ENCODE data around the gene NEK10. TPM values are rescaled to one million over a fixed set of nuclear protein-coding genes. Genes with fewer than 3 reads are reported as not detected.

The NEK10 gene
- total and polyA plus RNA-seq, 2 of the 13 experiments (the other 11 are each of a cell fraction or from before 2014, with no cell fraction given): 2.8 to 14.2 TPM

- TF ChIP-seq HIC2 (CRISPR knock-in tag; IDR thresholded peaks at IDR 0.05; ENCODE audit: low read depth): no peak
- 0 out of 2 replicates have a peak, but pooled peaks have one; percentile 61 for TF ChIP-seq KLF6 (CRISPR knock-in tag; IDR thresholded peaks at IDR 0.05)
- TF ChIP-seq XRCC5 (optimal IDR thresholded peaks at IDR 0.05; ENCODE audit: low read length): no peak
- TF ChIP-seq MTF2 (CRISPR knock-in tag; IDR thresholded peaks at IDR 0.05; ENCODE audit: borderline replicate concordance): no peak
- TF ChIP-seq GLI4 (CRISPR knock-in tag; IDR thresholded peaks at IDR 0.05; ENCODE audit: borderline replicate concordance): no peak
- 0 out of 2 replicates have a peak, but pooled peaks have one; percentile 59 for TF ChIP-seq ZNF782 (CRISPR knock-in tag; IDR thresholded peaks at IDR 0.05; ENCODE audit: borderline replicate concordance)
- no peak for TF ChIP-seq ZNF484 (CRISPR knock-in tag; IDR thresholded peaks at IDR 0.05; ENCODE audit: borderline replicate concordance, low read depth)
- no peak for TF ChIP-seq IRX3 (CRISPR knock-in tag; IDR thresholded peaks at IDR 0.05; ENCODE audit: borderline replicate concordance, low read depth)
- TF ChIP-seq NFE2 (CRISPR knock-in tag; IDR thresholded peaks at IDR 0.05): no peak
- no peak for TF ChIP-seq LCORL (IDR thresholded peaks at IDR 0.05)
- TF ChIP-seq LCORL (CRISPR knock-in tag; IDR thresholded peaks at IDR 0.05): no peak
- TF ChIP-seq ZNF703 (CRISPR knock-in tag; IDR thresholded peaks at IDR 0.05; ENCODE audit: borderline replicate concordance): no peak
- TF ChIP-seq RFX3 (CRISPR knock-in tag; IDR thresholded peaks at IDR 0.05): peak; percentile 100
- TF ChIP-seq ZNF296 (CRISPR knock-in tag; conservative IDR thresholded peaks at IDR 0.05): no peak
- TF ChIP-seq FIP1L1 (IDR thresholded peaks at IDR 0.05; ENCODE audit: borderline replicate concordance, insufficient read depth, low read depth, low read length): no peak
- no peak for TF ChIP-seq KLF15 (CRISPR knock-in tag; IDR thresholded peaks at IDR 0.05; ENCODE audit: borderline replicate concordance)
- peak; percentile 57; the same call in 1 of the 2 replicates for TF ChIP-seq GMEB1 (CRISPR knock-in tag; IDR thresholded peaks at IDR 0.05; ENCODE audit: borderline replicate concordance)
- no peak for TF ChIP-seq ZNF724P (CRISPR knock-in tag; IDR thresholded peaks at IDR 0.05; ENCODE audit: borderline replicate concordance)
- TF ChIP-seq NFAT5 (CRISPR knock-in tag; IDR thresholded peaks at IDR 0.05): no peak
- TF ChIP-seq ZNF841 (CRISPR knock-in tag; IDR thresholded peaks at IDR 0.05; ENCODE audit: borderline replicate concordance): no peak
- TF ChIP-seq GATAD2A (CRISPR knock-in tag; IDR thresholded peaks at IDR 0.05): peak; percentile 34; the same call in 1 of the 2 replicates
Measured at GRCh38 chr3:27368831-27369607, at the start of gene NEK10 (continued).

Data from HepG2 (cell line).